Inflammatory macrophage treated with lipopolysaccharide for 1 hour (primary cell): ENCODE data around the gene PLSCR3.
A peak's percentile ranks its signal among the peaks of the same experiment; 100 is the strongest.
"Not testable (repeated sequence)": the region's sequence is repeated elsewhere in the genome, so short reads cannot be mapped to it uniquely, and the experiment has no call there.

Experiments
- DNase-seq, 2 donors: peaks; one replicate each; pipeline ENCODE4 v3.0.0-alpha.2; 2020 to 2022

PLSCR3 gene

GRCh38 chr17:7379134-7379533 is 15.2 kb downstream of the PLSCR3 start:
- no peak for DNase-seq

- DNase-seq = no peak
These were observed 20.0 kb downstream of the PLSCR3 start for GRCh38 chr17:7374353-7374752.

- no peak for DNase-seq
These were observed 23.5 kb downstream of the PLSCR3 start for GRCh38 chr17:7370853-7371252.

GRCh38 chr17:7369825-7370224 is 24.5 kb downstream of the PLSCR3 start:
- no peak for DNase-seq

- not testable (repeated sequence) for DNase-seq
These were observed 25.7 kb downstream of the PLSCR3 start for GRCh38 chr17:7368599-7368994.

- no peak for DNase-seq
These were observed 26.3 kb downstream of the PLSCR3 start for GRCh38 chr17:7367918-7368598.

- no peak for DNase-seq
These were observed 27.2 kb downstream of the PLSCR3 start for GRCh38 chr17:7367083-7367482.

GRCh38 chr17:7365963-7366362 is 28.4 kb downstream of the PLSCR3 start:
- DNase-seq = not testable (repeated sequence)

- peak; percentile 11 to 44 for DNase-seq
These were observed 31.0 kb downstream of the PLSCR3 start for GRCh38 chr17:7363311-7363710.

GRCh38 chr17:7361906-7362305 is 32.4 kb downstream of the PLSCR3 start:
- no peak for DNase-seq

- no peak for DNase-seq
These were observed 36.9 kb downstream of the PLSCR3 start for GRCh38 chr17:7357381-7357780.

GRCh38 chr17:7356756-7357155 is 37.6 kb downstream of the PLSCR3 start:
- DNase-seq = no peak

GRCh38 chr17:7356072-7356549 is 38.2 kb downstream of the PLSCR3 start:
- DNase-seq = peak; percentile 40 to 82

- no peak for DNase-seq
These were observed 38.8 kb downstream of the PLSCR3 start for GRCh38 chr17:7355573-7355972.

- DNase-seq = no peak
These were observed 39.3 kb downstream of the PLSCR3 start, which contains the start of gene TMEM95 for GRCh38 chr17:7355053-7355452. TMEM95 (plus strand) TSS chr17:7355156; CDS start chr17:7355205, 49 bp downstream.

GRCh38 chr17:7354262-7354843 is 40.0 kb downstream of the PLSCR3 start:
- DNase-seq = no peak

- DNase-seq = no peak
These were observed 41.3 kb downstream of the PLSCR3 start for GRCh38 chr17:7352910-7353635.

GRCh38 chr17:7352503-7352889 is 41.8 kb downstream of the PLSCR3 start:
- peak in 1 of 2 donors; percentile 8 for DNase-seq

GRCh38 chr17:7351665-7352502 is 42.4 kb downstream of the PLSCR3 start, which contains the start of gene KCTD11:
KCTD11 (plus strand) TSS chr17:7352162.
- peak; percentile 82 to 89 for DNase-seq

GRCh38 chr17:7348478-7349242 is 45.7 kb downstream of the PLSCR3 start:
- DNase-seq = no peak

- no peak for DNase-seq
These were observed 46.5 kb downstream of the PLSCR3 start for GRCh38 chr17:7347630-7348477.
